Activated naive CD4-positive, alpha-beta T cell treated with Interleukin-2 at 50 U/mL for 16 hours (primary cell): ENCODE measurements around the gene TEX264.
"Not testable (repeated sequence)": the region's sequence is repeated elsewhere in the genome, so short reads cannot be mapped to it uniquely, and the experiment has no call there.

Experiments used
- DNase-seq: peaks from one replicate; pipeline ENCODE4 v3.0.0-alpha.2; 2020

Gene TEX264

GRCh38 chr3:51717947-51718346 lies 46.9 kb downstream of the TEX264 start:
- DNase-seq: no peak

GRCh38 chr3:51718547-51719409 lies 47.7 kb downstream of the TEX264 start:
- DNase-seq: peak; percentile 42

- no peak for DNase-seq
Measured at GRCh38 chr3:51719410-51720025, 48.5 kb downstream of the TEX264 start.

- DNase-seq: no peak
Measured at GRCh38 chr3:51720292-51721061, 49.4 kb downstream of the TEX264 start.

- DNase-seq: no peak
Measured at GRCh38 chr3:51721062-51721745, 50.2 kb downstream of the TEX264 start.

GRCh38 chr3:51722362-51722761 lies 51.3 kb downstream of the TEX264 start:
- no peak for DNase-seq

- DNase-seq: no peak
Measured at GRCh38 chr3:51727500-51727899, 56.4 kb downstream of the TEX264 start.

- no peak for DNase-seq
Measured at GRCh38 chr3:51729042-51729633, 58.1 kb downstream of the TEX264 start.

GRCh38 chr3:51733859-51734571 lies 63.0 kb downstream of the TEX264 start:
- DNase-seq: no peak

GRCh38 chr3:51734572-51734907 lies 63.5 kb downstream of the TEX264 start:
- no peak for DNase-seq

- DNase-seq: no peak
Measured at GRCh38 chr3:51735039-51735438, 64.0 kb downstream of the TEX264 start.

GRCh38 chr3:51735950-51736349 lies 64.9 kb downstream of the TEX264 start:
- DNase-seq: no peak

- no peak for DNase-seq
Measured at GRCh38 chr3:51739110-51739509, 68.1 kb downstream of the TEX264 start.

GRCh38 chr3:51742320-51742719 lies 71.3 kb downstream of the TEX264 start:
- not testable (repeated sequence) for DNase-seq

GRCh38 chr3:51742978-51743377 lies 71.9 kb downstream of the TEX264 start:
- not testable (repeated sequence) for DNase-seq

- no peak for DNase-seq
Measured at GRCh38 chr3:51747840-51748239, 76.8 kb downstream of the TEX264 start.

GRCh38 chr3:51748327-51748726 lies 77.3 kb downstream of the TEX264 start:
- DNase-seq: no peak

GRCh38 chr3:51750878-51751277 lies 79.8 kb downstream of the TEX264 start:
- no peak for DNase-seq

- no peak for DNase-seq
Measured at GRCh38 chr3:51751287-51751686, 80.2 kb downstream of the TEX264 start.
